IPS-NIHi11 (cell line): Measurements from ENCODE around the gene MPHOSPH8.
"Not testable (repeated sequence)": the region's sequence is repeated elsewhere in the genome, so short reads cannot be mapped to it uniquely, and the experiment has no call there.

Experiments used
- DNase-seq: peaks from one replicate; pipeline ENCODE4 v3.0.0; 2012; ENCODE audit warnings: mixed read lengths, low spot score

MPHOSPH8 gene

DNA sequence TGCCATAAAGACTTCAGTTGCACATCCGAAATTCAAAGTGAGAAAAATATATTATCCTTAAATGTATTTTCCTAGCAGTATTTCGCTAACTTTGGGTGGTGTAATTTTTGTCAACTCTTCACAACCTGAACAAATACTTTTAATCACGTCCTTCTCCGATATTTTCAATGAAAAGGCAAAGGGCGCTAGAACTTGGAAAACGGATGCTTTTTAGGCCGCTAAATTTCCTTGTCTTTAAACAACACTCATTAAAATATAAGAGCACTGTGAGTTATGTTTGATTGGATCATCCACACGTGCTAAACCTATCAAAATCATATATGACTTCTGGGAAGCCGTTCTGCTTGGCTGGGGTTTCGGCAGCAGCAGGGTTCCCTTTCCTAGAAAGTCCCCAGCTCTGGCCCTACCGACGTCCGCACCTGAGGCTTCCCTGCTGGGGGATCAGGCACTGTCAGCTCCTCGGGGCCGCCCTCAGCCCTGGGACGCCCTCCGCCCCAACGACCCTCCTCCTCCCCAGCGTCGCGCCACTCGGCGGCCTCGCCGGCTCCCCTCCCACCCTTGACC is 462 bp upstream of the MPHOSPH8 start:
- no peak for DNase-seq

DNA sequence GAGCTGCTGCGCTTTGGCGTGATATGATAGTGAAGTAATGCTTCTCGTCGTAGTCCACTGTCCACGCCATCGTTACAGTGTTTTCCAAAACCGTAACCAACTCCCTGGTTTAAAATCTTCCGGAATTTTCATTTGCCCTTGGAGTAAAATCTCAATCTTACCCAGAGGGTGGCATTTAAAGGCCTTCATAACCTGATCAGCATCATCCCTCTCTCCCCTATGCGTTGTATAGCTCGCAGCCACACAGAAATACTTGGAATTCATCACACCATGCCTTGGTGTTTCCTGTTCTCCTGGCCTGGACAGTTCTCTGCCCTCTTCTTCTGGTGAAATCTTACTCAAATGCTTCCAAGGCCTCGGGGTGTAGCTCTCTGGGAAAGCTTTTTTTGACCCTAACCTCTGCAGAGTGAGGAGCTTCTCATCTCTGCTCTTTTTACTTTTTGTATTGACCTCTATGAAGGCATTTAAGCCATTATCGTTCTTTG is 839 bp downstream of the MPHOSPH8 start:
- no peak for DNase-seq

DNA sequence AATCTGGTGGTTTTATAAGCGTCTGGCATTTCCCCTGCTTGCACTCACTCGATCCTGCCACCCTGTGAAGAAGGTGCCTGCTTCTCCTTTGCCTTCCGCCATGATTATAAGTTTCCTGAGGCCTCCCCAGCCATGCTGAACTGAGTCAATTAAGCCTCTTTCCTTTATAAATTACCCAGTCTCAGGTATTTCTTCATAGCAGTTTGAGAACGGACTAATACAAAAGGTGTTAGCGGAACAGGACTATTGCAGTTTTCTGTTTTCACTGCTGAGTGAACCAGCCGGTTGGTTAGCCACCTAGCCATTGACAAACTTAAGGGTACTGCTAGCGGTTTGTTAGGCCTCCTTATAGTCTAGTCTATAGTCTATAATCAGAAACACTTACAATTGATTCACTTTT is 2.5 kb downstream of the MPHOSPH8 start:
- not testable (repeated sequence) for DNase-seq

DNA sequence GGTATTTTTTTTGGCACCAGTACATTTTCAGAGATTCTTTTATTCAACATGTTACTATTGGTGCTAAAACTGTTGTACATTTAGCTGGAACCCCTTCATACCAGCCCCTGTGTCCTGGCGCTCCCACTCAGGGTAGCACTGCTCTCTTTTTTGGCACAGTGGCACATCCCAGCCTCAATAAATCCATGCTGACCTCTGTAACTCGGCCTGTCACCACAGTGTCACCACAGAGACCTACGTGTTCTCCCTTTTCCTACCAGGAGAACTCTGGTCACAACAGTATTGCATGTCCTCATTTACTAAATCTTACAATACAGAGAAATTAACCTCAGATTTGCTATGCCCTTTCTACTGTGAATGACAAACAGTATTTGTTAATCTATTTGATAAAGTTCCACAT is 10.2 kb downstream of the MPHOSPH8 start:
- no peak for DNase-seq

DNA sequence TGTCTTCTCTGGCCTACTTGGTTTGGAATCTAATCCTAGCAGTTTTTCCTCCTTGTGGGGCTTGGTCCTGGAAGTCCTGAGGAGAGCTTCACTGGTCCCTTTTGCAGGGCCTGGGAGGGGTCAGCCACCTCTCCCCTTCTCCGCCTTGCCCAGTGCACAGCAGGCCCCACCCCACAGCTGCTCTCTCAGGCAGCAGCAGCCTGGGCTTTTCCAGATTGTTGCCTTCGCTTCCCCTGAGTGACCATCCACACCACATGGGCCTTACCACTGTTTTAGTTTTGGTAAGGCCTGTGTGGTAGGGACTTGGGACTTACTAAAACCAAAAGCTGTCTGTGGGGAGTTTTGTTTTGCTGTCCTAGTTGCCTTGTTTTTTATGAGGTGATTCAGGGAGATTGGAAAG is 11.5 kb downstream of the MPHOSPH8 start:
- DNase-seq, result no peak

DNA sequence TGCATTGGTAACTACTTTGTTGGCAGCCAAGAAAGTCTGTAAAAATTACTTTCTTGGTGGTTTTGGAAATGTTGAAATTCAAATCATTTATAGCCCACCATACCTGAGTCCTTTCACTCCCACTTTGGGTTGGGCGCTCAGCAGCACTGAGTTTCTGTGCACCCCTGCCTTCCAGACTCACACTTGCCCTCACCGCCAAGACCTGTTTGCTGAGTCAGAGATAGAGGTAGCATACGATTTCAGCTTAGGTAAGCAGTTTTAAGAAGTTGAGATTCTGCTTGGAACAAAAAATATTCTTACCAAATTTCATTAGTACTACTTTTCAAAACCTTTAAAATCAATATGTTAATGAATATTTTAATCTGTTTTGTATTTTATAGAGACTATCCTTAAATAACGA is 12.6 kb downstream of the MPHOSPH8 start:
- DNase-seq, result no peak

DNA sequence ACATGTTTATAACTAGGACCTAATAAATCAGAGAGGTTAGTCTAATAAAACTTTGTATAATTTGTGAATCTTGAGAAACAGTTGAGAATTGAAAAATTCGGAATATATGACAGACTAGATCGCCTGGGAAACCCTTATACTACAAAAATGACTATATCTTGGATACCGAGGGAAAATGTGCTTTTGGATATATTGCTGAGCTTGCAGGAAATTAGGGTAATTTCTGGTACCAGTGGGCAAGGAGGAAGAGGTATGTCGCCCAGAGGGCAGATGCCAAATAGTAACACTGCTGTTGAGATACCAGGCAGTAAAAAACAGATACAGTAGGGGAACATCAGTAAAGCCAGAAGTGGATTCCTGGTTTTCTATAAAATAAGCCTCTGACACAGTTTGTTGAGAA is 17.3 kb downstream of the MPHOSPH8 start:
- no peak for DNase-seq

DNA sequence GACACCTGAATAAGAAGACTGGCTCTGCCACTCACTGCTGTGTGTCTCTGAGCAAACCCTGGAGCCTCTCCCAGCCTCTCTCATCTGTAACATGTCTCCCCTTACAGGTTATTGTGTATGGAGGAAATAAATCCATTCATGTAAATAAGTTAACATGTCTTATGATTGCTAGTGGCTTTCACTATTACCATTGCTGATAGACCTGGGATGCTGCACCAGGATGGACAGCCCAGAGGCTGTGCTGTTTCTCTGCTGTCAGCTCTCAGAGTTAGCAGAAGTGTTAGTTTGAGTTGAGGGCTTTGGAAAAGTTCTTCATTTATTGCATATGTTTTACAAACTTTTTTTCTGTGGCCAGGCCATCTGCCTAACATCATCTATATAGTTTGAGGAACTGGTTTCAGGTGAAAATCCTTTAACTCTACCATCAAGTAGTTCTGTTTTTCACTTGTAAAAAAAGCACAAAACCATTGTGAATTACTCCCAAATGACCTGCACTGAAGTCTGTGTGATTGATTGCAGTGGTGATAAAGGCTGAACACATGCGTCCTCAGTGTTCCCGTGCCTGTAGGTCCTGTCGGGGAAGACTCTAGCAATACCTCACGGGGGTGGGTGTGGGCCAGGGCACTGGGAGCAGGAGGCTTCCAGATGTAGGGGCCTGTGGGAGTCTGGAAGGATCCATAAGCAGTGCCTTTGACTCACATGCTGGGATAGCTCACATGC is 24.6 kb downstream of the MPHOSPH8 start:
- DNase-seq, result no peak

DNA sequence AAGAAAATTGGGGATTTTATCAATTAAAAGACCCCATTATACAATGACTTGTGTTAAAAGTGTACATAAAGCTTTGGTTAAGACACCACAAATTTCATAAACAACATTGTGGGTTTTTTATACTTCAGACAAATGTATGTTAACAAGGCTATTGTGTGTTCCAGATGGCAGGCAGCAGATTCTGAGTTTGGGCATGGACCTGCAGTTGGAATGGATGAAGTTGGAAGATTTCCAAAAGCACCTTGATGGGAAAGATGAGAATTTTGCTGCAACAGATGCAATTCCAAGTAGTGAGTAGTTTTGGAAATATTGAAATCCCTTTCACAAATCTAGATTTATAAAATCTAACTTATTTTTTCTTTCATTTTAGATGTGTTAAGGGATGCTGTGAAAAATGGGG is 25.4 kb downstream of the MPHOSPH8 start:
- no peak for DNase-seq

DNA sequence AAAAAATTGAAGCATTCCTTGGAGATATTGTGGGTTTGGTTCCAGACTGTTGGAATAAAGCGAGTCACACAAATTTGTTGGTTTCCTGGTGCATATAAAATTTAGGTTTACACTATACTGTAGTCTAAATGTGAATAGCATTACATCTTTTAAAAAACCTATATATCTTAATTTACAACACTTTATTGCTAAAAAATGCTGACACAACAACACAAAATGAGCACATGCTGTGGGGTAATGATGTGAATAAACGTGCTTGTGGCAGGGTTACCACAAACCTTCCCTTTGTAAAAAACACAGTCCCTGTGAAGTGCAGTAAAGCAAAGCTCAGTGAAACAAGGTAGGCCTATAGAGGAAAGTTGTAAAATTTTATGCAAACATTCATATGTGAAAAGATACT is 27.7 kb downstream of the MPHOSPH8 start:
- no peak for DNase-seq

DNA sequence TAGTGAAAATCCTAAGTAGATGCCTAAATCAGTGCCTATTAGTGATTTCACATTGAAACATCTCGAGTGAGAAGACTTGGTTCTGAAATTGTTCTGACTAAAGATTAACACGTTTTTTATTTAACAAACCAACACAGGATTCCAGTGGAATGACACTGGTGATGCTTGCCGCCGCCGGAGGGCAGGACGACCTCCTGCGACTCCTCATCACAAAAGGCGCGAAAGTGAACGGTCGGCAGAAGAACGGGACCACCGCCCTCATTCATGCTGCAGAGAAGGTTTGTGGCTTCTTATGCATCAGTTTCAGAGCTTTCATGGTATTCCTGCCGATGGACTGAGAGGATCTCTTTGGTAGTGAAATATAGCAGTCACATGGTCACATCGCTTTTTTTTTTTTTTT is 28.1 kb downstream of the MPHOSPH8 start:
- no peak for DNase-seq

DNA sequence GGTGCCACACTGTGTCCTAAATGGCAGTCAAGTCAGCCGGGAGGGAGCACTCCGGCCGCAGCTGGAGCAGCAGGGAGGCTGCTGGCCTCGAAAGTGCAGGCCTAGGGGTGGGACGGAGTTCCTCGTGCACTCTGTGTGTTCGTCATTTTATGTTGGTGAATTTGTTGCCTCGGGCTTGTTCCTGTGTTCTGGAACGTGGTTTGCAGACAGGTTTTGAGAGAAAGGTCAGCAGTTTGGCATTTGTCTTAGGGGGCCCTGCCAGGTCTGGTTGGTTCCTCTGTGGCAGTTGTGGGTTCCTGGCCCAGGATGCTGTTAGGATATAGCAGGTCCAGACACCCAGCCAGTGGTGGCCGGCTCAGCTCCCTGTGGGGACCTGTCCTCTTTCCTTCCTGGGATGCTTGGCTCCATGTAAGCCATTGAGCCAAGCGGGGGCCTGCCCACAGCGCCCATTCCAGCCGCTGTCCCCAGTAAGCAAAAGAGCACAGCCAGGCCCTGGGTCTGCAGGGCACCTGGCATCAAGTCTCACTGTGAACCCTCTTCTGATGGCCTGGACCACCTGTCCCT is 30.0 kb downstream of the MPHOSPH8 start:
- no peak for DNase-seq

DNA sequence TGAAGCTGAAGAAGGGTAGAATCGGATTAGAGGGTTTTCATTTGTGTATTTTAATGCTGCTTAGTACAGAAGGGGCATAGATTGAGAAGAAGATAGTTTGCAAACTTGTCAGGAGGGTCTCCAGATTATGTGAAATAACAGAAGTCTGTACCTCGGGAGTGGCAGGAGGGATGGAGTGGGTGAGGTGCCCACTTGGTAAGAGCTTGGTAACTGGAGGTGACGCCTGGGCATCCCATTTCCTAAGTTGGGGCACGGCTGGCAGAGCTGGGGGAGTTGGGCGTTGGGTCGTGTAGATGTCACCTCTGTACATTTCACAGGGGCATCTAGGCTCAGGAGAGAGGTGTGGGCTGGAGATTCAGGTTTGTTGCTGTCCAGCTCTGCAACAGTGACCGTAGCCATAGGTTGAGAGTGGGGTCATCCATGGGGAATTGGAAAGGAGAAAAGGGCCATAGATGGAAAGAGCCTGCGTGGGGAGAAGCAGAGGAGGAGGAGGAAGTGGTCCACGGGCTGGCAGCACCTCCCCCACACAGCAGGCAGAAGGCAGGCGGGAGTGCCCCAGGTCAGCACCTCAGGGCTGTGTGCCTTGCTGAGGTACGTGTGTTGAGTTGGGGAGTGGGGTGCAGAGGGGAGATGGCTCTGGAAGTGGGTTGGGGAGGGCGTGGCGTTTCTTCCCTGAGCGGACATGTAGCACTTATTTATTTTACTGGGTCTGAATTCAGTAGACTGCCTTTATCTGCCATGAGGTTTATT is 31.2 kb downstream of the MPHOSPH8 start:
- DNase-seq, result no peak

DNA sequence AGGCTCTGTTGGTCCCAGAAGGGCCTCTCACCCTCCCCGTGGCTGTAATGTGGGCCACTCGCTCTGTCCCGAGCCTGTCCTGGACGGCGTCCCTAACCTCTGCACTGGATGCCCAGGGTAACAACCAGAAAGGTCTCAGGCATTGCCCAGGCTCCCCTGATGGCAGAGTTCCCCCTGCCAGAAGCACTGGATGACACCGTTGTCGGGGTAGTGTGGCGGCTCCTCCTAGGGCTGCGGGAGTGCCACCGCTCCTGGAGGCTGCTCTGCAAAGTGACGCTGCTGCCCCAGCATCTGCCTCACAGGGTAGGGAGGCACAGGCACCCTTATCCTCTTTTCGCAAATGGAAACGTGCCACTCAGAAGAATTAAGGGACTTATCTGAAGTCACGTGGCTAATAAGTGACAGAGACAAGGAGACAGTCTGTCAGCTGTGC is 32.0 kb downstream of the MPHOSPH8 start:
- no peak for DNase-seq

DNA sequence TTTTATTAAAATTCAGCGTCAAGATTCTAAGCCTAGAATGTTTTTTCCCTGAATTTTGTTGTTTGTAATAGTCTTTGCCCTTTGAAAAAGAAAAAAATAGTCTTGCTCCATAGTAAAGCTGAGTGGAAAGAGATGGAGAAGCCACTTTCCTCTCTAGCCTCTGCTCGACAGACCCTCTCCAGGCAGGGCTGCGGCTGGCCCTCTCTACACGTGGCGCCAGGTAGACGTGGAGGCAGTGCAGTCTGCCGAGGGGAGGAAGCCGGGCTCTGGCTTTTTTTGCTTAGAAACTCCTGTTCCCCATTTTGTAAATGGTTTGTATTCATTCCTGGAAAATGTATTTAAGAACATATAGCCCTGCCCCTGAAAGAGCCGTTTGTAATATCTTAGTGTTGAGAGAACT is 35.3 kb downstream of the MPHOSPH8 start:
- no peak for DNase-seq

DNA sequence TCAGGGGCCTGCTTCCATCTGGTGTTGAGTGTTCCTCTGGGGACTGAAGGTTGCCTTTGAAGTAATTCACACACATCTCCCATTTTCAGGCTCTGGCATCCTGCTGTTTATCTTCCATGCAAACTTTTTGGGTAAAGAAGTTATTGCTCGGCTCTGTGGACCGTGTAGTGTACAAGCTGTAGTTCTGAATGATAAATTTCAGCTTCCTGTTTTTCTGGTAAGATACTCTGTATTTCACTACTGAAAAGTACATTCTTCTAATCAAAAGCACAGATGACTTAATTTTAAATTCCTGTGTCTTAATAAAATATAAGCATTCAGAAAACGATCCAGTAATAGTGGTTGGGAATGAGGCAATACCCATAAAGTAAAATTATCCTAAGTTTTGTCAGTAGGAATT is 36.7 kb downstream of the MPHOSPH8 start:
- no peak for DNase-seq

DNA sequence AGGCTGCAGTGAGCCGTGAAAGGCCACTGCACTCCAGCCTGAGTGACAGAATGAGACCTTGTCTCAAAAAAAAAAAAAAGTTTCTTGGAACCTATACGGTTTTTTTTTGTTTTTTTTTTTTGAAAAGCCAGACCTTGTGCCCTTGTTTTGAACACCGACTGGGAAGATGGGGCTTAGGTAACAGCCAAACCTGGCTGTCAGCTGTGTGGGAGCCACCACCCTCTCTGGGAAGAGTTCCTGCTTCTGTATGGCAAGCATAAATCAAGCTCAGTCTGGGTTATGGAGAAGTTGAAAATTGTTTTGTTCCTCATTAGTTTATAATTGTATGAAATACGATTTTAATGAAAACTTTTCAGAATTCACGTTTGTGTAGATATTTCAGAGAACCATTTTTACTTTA is 39.5 kb downstream of the MPHOSPH8 start:
- no peak for DNase-seq

DNA sequence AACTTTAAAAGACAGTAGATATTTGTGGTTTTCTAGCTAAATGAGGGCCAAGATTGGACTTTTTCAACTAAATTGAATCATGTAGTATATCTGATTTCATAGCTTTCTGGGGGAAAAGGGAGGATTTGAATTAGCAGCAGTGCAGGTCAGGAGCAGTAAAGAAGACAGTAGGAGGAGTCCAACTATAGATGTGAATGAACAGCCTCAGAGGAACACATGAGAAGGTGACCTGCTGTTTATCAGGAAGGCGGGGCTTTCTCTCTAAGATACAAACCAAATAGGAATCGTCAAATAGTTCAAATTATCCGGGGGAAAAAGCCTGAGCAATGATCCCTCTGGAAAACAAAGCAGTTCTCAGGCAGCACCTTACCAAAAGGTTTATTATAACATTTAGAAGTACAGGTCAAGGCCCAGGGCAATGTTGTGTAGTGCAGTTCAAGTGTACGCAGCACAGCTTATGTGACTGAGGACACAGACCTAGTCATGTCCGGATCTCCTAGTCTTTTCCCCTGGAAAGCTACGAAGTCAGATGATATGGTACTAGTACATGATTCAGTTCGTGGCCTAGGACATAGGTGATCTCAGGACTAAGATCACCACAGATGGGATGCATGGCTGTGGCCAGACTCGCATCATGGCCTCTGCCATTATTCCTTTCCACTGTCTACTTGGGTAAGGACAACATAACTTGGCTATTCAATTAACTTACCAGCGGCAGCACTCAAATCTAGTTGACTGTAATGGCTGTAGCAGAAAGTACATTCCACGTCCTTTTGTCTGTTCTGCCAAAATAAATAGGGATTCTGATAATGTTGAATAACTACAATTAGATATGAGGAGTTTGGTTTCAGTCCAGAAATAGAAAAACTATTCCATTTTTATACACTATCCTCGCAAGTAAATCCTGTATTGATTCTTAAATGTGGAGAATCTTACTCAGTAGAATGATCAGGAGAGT is 40.3 kb downstream of the MPHOSPH8 start:
- DNase-seq, result no peak

DNA sequence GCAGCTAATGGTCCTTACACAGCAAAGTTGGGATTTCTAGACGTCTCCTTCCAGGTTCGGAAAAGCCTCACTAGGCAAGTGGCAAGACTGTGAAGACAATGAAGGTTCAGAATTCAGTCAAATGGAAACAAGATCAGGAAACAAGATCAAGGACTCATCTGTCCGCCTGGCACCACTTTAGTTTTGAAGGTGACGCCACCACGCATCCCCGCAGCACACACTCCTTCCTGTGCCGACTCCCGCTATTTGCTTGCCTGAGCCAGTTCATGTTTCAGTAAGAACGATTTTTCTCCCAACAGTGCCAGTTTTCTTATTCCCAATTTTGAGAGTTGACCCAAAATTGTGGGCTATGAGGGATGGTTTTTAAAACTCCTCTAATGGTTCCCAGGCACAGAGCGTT is 41.4 kb downstream of the MPHOSPH8 start:
- DNase-seq, result no peak

DNA sequence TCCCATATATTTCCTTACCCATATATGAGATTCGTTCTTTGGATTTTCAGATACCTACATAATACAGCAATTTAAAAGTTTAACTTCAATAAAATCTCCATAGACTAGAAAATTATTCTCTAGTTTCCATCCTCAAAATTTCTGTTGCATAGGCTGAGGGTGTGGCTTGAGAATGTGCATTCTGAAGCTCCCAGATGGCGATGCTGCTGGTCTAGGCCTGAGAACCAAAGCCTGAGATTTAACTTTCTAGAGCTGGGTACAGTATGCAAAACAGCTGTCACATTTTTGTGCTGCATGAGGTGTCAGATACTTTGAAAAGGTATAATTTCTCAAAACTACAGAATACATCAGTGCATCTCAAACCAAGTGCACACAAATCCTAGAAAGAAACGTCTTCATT is 42.7 kb downstream of the MPHOSPH8 start:
- no peak for DNase-seq

DNA sequence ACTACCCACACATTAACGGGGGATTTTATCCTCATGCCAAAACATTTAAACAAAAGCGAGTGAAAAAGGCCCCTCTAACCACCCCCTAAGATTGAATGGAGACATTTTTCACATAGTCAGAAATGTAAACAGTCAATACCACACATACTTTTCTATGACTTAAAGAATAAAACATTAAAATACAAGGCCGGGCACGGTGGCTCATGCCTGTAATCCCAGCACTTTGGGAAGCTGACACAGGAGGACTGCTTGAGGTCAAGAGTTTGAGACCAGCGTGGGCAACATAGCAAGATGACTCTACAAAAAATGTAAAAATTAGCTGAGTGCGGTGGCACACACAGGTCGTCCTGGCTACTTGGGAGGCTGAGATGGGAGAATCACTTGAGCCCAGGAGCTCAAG is 47.3 kb downstream of the MPHOSPH8 start:
- DNase-seq, result no peak

DNA sequence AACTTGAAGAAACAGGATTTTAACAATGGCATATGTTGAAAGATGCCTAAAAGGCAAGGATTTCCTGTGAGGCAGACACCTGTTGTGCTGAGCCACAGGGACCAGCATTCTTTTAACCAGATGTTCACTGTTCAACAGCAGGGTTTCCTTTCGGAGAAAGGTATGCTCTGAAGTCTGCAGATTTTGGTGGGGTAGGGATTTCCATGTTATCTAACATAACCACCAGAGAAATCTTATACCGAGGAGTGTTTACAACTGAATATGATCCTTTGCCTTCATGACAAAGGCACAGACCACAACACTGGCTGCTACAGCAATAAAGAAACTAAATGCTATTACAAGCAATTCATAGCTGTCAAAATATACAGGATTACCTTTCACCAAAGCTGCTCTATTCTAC is 48.1 kb downstream of the MPHOSPH8 start:
- no peak for DNase-seq
